ENCODE measurements around the gene PRDX3.
"Not testable (repeated sequence)": the region's sequence is repeated elsewhere in the genome, so short reads cannot be mapped to it uniquely, and the experiment has no call there.

PRDX3 gene

DNA sequence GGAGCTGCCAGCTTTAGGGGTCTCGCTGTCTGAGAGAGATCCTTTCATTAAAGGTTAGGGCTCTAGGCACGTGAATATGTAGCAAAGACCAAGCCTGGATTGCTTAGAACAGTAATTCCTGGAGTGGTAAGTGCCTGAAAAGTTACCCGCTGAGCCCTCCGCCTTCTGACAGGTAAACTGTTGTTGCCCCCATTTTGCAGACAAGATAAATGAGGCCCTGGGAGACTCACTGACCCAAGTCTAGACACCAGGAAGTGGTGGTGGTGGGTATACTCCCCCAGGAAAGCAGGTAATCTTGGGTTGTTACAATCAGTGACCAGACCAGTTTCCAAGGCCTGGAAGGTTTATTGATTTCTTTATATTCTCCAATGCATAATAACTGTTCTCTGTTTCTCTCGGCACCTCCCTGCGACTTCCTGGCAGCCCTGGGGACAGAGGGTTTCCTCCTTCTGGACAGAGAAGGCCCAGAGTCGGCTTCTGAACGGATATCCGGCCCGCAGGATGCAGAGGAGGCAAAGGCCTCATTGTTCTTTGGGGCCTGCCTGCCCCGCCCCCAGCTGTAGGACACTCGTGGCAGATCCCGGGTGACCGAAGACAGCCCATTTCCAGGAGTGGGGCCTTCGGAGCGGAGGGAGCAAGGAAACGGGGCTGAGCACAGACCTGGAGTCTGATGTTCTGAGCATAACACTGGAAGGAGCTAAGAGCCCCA is 27.4 kb upstream of the PRDX3 start:
- no peak for DNase-seq

DNA sequence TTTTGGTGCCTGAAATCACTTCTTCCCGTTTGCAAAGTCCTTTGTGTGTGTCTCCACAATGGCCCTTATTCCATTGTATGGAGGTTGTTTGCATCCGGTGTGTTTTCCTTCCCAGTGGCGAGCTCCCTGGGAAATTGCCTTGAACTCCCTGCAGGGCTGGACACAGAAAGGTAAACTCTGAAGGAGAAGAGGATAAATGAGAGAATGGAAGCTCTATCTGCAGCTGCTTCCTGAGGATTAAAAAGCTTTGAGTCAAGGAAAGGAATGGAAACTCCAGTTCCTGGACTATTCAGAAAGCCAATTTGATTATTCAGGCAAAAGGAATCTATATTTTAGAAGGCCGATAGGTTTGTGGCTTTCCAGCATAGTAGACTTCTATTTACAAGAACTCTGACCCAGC is 24.4 kb upstream of the PRDX3 start:
- DNase-seq = no peak

DNA sequence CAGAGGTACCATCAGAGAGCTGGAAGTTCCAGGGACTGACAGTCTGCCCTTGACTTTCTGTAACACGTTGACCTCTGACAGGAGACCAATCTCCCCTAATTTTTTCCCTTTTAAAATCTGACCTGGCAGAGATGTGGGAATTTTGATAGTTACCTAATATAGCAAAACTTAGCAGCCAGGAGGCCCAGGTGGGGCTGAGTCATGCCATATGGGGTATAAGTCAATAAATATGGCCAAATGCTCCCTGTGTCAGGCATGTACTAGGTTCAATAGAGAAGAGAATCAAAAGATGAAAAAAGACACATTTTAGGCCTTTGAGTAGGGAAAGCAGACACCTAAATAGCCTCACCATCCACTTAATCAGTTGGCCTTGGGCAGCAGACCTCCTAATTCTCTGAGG is 22.6 kb upstream of the PRDX3 start:
- DNase-seq = no peak

DNA sequence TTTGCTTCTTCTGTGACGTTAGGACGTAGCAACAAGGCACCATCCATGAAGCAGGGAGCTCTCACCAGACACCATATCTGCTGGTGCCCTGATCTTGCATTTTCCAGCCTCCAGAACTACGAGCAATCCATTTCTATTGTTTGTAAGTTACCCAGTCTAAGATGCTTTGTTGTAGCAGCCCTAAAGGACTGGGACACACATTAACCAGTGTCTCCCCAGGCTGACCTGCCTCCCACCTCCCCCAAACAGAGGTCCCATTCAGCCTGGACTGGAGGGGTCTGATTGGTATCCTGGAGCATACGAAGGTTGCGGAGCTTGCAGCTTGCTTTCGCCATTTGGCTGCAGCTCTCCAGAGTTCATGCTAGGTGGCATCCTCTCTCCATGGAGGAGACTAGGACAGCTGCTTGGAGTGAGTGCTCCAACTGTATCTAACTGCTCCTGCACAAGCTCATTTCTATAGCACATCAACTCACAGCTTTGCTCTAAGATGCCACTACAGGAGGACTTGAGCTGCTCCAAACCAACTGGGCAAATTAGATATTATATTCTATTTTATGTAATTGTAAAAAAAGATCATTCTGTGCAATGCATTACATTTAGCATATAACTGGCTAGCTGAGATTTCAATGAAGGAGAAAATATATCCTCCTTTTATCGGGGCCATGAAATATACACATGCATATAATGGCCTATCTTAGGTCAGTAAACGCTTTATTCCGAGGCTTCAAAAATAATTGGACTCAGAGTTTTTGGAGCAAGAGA is 20.8 kb upstream of the PRDX3 start:
- DNase-seq = peak; percentile 42

DNA sequence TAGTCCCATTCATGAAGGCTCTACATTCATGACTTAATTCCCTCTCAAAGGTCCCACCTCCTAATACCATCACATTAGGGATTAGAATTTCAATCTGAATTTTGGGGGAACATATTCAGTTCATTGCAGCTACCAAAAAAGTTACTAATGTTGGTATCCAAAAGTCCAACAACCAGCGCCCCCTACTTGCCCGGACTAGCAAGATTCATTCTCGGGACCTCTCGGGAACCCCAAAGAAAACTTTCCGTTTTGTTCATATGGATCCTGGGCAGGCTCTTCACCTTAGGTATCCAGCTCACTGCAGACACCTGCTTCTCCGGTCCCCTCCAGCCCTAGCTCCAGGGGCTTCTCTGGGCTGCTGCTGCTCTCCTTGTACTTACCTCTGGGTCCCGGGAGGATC is 19.8 kb upstream of the PRDX3 start:
- no peak for DNase-seq

DNA sequence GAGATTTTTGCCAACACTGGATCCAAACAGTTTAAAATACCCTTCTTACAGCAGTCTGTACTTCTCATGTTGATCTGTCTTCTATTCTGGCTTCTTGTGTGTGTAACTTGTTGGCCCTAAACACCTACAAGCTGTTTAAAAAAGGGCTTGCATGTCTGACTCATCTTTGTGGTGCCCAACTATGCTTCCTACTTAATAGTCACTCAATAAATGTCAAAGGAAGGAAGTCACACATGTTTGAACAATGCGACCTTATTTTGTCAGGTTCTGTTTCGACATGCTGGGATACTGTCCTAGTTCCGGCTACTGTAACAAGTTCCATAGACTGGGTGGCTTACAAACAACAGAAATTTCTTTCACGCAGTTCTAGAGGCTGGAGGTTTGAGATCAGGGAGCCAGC is 19.3 kb upstream of the PRDX3 start:
- no peak for DNase-seq

DNA sequence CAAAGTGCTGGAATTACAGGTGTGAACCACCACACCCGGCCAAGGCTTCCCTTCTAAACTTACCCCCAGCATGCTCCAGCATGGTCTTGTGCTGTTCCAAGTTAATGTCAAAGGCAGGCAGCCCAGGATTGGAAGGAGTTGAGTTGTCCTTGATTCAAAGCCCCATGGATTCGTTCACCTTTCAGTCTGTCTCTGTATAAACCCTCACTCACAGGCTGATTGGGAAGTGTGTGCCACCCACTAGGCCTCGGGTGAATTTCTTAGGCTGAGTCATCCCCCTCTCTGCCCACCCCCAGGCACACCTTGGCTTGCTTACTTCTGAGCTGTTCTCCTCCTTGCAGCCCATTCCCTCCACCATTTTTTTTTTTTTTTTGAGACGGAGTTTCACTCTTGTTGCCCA is 13.3 kb upstream of the PRDX3 start:
- DNase-seq = no peak

DNA sequence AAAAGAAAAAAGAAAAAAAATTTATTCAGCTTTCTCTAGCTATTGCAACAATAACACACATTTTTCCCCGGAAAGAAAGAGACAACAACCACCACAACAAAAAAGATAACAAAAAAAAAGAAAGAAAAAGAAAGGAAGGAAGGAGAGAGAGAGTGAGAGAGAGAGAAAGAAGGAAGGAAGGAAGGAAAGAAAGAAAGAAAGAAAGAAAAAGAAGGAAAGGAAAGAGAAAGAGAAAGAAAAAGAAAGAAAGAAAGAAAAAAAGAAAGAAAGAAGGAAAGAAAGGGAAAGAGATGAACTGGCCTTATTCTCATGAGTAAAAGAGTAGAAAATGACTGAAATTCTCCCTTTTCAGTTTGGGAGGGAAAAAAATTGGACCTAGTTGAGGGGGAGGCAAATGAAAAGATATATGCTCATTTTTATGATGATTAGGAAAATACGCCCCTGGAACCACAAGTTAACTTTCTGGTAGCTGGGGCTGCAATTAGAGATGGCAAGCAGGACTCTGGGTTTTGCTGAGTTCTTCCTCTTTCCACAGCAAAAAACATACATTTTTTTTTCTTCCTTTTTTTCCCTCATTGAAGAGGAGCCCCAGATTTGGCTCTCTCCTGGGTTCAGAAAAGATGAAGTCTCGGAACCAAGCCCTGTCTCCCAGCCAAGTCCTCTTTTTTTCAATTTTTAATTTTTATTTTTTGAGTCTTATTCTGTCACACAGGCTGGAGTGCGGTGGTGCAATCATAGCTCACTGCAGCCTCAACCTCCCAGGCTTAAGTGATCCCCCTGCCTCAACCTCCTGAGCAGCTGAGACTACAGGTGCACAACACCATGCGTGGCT is 12.6 kb upstream of the PRDX3 start:
- DNase-seq = no peak

DNA sequence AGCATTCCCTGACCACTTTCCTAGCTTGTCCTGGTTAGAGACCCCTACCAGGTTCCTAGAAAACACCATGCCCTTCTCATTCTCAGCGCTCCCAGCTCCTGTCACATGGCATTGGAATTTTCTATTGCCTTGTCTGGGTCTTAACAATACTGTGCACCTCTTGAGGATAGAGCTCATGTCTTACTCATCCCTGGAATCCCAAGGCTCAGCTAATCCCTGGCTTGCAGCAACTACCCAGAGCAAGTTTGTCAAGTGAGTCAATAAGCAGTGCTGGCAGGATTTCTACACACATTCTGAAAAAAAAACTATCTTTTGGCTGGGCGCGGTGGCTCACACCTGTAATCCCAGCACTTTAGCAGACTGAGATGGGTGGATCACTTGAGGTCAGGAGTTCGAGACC is 11.7 kb upstream of the PRDX3 start:
- no peak for DNase-seq

DNA sequence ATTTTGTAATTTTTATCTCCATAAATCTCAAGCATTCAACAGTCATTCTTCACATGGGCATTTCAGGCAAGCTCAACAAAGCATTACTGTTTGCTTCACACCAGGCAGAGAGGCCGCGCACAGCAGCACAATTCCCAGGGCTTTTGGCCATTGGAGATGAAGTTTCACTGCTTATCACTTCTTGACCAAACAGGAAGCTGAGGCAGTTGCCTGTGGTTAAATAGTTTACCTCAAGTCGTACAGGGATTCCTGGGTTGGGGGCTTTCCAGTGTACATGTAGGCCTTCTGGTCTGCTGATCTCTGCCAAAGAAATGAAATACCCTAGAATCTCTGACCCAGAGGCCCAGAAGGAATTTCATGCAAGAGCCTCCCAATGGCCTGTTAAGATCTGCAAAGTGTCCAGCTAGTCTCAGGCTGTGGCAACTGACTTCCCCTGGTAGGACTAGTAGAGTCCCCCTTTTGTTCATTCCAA is 11.2 kb upstream of the PRDX3 start:
- DNase-seq = no peak

DNA sequence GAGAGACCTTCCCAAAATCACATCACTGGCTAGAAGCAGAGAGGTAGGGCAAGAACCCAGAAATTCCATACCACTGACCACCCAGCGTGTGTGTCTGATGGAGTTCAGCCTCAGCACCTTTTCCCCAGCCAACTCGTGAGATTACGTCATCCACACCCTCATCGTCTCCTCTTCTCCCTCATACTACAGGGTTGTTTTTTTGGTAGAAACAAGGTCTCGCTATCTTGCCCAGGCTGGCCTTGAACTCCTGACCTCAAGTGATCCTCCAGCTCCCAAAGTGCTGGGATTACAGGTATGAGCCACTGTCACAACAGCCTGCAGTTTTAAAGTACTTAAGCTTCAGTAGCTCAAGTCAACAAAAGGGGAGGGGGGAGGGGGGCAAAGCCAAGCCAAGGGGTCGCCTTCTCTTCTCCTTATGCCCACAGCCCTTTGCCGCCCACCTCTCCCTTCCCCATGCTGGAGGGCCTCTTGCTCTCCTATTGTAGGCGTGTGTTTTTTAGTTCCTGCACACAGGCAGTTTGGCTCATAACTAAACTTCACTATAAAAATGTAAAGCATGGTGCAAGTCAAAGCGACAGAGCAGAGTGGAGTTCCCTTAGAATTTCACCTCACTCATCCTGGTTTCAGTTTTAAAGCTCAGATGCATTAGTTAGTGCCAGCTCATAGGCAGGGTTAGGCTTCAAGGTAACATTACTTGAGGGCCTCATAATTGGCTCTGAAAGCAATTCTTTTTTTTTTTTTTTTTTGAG is 5.2 kb upstream of the PRDX3 start:
- no peak for DNase-seq

DNA sequence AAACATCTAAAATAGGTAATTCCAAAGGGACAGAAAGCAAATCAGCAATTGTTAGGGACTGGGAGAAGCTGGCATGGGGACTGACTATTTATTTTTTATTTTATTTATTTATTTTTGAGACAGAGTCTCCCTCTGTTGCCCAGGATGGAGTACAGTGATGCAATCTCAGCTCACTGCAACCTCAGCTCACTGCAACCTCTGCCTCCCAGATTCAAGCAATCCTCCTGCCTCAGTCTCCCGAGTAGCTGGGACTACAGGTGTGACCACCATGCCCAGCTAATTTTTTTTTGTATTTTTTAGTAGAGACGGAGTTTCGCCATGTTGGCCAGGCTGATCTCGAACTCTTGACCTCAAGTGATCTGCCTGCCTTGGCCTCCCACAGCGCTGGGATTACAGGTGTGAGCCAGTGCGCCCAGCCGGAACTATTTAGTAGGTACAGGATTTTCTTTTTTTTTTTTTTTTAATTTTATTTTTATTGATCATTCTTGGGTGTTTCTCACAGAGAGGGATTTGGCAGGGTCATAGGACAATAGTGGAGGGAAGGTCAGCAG is 2.3 kb upstream of the PRDX3 start:
- DNase-seq = not testable (repeated sequence)

DNA sequence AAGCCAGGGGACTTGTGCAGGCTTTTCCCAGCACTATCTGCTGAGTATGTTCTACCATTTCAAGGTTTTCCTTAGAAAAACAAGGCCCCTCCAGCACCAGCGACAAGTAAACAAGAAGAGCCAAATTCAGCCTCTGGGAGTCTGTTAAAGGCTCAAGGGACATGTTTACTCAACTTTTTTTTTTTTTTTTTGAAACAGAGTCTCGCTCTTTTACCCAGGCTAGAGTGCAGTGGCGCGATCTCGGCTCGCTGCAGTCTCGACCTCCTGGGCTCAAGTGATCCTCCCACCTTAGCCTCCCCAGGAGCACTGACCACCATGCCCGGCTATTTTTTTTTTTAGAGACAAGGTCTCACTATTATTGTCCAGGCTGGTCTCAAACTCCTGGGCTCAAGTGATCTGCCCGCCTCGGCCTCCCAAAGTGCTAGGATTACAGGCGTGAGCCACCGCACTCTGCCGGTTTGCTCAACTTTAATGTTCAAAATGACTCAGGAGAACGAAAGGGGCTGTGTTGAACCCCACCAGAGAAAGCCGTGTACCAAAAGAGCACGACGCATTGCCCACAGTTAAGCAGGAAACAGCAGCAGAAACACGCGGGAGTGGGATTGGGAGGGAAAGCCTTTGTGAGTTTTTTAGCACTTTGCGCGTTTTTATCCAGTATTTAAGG is 772 bp downstream of the PRDX3 start:
- no peak for DNase-seq

DNA sequence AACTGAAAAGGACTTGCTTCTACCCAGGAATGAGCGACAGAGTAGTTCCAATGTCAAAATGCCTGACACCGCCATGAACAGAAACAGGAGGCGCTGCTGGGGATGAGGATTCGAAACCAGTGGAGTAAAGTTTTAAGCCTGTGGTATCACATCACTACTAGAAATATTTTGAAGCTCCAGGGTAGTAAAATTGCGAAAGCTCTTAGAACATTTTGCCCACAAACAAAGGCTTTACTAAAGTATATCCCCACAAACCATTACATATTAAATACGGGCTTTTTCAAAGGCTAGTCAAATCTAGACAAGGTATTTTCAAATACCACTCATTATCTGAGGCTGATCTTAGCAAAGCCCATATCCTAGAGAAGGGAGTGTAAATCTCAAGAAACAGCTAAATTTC is 2.4 kb downstream of the PRDX3 start:
- DNase-seq = no peak

DNA sequence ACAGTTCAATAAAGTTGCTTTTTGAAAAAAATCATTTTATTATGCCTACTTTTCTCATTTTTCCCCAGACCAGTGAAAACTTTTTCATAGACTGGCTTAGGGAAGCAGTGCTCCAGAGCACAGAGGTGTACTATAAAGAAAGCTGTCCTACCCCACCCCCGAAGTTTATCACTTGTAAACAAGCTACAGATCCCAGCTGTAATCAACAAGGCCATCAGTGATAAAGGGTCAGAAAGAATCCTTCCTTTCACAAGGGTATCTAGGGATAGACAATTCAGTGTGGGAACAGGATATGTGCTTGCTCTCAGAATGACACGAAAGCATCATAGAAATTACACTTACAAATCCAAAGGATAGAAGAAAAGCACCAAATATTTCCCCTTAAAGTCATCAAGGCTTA is 4.5 kb downstream of the PRDX3 start:
- DNase-seq = no peak

DNA sequence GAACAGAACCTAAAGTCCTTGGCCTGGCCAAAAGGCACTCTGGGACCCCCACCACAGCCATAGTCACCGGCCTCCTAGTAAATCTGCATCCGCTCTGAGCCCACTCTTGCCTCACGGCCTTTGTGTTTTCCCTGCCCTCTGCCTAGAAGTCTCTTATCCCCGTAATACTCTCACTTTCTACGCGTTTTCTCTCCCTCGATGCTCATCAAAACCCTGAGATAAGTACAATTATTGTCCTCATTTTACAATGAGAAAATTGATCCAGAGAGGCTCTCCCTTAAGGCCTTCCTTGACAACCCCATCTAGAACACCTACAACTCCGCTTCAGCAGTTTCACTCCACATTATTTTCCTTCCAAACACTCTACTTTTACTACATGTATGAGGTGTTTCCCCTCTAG is 11.6 kb downstream of the PRDX3 start:
- no peak for DNase-seq

DNA sequence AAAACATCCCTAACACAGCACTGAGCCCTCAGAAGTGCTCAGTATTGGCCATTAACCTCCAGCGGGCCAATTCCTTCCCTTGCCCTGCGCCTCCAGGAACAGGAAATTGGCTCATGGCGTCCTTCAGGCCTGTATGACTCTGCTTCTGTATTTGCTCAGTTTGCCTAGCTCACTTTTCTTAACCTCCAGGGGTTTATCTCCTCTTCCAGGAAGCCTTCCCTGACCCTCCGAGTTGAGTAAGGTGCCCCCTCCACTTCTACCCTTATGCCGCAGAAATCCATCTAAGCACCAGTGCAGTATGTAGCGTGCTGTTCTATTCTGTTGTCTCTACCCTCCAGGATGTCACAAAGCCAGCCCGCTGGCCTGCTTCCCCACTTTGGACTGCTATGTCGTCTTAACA is 12.0 kb downstream of the PRDX3 start:
- DNase-seq = no peak

DNA sequence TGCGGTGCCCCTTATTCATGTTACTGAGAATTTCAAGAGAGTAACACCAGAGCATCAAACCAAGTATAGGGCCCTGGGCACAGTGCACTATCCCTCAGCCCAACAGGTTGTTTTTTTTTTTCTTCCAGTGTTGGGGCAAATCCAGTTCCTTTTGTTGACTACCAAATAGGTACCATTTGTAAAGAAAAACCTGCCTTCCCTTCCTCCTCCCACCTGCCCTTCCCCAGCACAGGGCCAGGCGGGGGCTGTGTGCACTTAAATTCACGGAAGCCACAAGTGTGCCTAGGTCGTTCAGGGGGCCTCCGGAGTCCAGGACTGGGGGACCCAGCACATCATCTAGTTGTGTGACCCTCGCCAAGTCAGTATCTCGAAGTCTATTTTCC is 12.5 kb downstream of the PRDX3 start:
- no peak for DNase-seq

DNA sequence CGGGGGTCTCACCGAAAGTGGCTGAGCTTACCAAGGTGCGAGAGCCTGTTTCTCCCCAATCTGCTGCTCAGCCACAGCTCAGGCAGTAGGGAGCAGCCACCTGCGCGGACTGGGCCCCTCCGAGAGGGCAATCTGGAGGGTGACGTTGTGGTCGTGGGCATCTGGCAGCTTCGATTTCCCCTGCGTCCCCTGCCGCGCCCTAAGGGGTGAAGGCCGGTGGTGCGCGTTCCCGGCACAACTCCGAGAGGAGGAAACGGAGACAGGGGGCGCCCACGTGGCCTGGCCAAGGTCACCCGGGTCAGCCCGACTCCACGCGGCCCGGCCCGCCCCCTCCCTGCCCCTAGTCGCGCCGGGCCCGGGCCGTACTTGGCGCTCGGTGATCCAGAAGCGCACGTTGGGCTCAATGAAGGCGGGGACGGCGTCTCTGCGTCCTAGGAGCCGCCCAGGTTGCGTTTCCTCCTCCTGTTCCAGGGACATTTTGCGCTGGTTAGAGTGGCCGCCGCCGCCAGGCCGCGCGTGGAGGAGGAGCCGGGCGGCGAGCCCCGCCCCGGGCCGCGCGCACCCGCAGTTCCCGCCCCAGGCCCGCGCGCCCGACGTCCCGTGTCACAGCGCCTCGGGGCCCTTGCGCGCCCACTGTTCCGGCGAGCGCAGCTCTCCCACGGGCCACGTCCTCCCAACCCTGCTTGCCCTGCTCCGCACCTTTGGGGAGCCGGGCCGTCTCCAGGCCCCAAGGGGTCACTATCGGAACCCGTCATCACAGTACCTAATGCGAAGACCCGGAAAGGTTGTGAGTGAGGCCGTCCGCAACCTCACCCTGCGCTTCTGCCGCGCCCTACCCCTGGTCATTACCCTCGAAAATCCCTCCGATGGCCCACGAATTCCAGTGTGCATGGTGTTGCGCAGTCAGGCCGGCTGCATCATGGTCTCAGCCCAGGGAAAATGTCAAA is 13.2 kb downstream of the PRDX3 start, which contains the start of gene SFXN4:
TSS of gene SFXN4 (minus strand) at position 544 of the 947 bp plus-strand sequence. CDS start at position 477, 67 bp downstream.
- DNase-seq = no peak

DNA sequence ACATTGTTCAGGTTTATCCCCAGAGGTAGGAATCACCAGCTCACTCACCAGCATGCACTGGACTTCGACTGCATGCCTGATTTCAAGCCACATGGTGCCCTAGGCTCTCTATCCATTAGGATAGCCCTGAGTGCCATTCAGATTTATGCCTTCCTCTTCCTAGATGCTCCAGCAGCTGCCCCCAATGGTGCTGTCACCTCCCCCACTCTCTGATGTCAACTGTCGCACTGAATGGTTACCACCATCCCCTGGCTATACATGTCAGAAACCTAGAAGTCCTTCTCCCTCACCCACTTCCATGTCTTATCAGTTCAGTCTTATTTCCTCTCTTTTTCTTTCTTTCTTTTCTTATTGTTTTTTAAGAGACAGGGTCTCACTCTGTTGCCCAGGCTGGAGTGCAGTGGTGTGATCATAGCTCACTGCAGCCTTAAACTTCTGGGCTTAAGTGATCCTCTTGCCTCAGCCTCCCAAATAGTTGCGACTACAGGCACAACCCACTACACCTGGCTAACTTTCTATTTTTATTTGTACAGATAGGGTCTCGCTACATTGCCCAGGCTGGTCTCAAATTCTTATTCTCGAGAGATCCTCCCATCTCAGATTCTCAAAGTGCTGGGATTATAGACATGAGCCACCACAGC is 16.0 kb downstream of the PRDX3 start:
- no peak for DNase-seq
